Neural crest cell (in vitro differentiated cells): ENCODE results near the gene CYTH1. TPM values are rescaled to one million over a fixed set of nuclear protein-coding genes. Genes with fewer than 3 reads are reported as not detected.

Experiments
- DNase-seq: peaks from one replicate; pipeline ENCODE4 v3.0.0; 2021; ENCODE audit warnings: low read depth, mixed read lengths, low spot score
- H3K27ac Mint-ChIP-seq: one replicate; pipeline ENCODE4 v1.8.0; 2021; ENCODE audit warnings: mild to moderate bottlenecking, mixed read lengths; ENCODE audit not compliant: unreplicated experiment
- H3K27me3 Mint-ChIP-seq: 2 replicates; pipeline ENCODE4 v1.8.0; 2021; ENCODE audit warnings: low read depth, mild to moderate bottlenecking, mixed read lengths
- H3K36me3 Mint-ChIP-seq: 2 replicates; pipeline ENCODE4 v1.8.0; 2021; ENCODE audit warnings: low read depth, mild to moderate bottlenecking, mixed read lengths
- H3K4me1 Mint-ChIP-seq: 2 replicates; pipeline ENCODE4 v1.8.0; 2021; ENCODE audit warnings: mixed read lengths
- H3K4me3 Mint-ChIP-seq: one replicate; pipeline ENCODE4 v1.8.0; 2021; ENCODE audit warnings: mild to moderate bottlenecking, mixed read lengths
- H3K9me3 Mint-ChIP-seq: 2 replicates; pipeline ENCODE4 v1.8.0; 2021; ENCODE audit warnings: mixed read lengths
- total RNA-seq: library from RNA; stranded (reverse); gene quantifications from 2 replicates; pipeline ENCODE4 v1.2.1, GENCODE V29; 2021
- TF ChIP-seq, protein P1 (sequence below): fragments of 200-600 bp; sonication (generic); conservative IDR thresholded peaks from 2 replicates; pipeline ENCODE4 v1.5.0; 2021; ENCODE audit warnings: antibody characterized with exemption, mild to moderate bottlenecking

The CYTH1 gene
- total RNA-seq, 1 donor from 2014 or later: 26.8 TPM

GRCh38 chr17:78650093-78650715 lies 131.9 kb downstream of the CYTH1 start:
- TF ChIP-seq, protein P1, sequence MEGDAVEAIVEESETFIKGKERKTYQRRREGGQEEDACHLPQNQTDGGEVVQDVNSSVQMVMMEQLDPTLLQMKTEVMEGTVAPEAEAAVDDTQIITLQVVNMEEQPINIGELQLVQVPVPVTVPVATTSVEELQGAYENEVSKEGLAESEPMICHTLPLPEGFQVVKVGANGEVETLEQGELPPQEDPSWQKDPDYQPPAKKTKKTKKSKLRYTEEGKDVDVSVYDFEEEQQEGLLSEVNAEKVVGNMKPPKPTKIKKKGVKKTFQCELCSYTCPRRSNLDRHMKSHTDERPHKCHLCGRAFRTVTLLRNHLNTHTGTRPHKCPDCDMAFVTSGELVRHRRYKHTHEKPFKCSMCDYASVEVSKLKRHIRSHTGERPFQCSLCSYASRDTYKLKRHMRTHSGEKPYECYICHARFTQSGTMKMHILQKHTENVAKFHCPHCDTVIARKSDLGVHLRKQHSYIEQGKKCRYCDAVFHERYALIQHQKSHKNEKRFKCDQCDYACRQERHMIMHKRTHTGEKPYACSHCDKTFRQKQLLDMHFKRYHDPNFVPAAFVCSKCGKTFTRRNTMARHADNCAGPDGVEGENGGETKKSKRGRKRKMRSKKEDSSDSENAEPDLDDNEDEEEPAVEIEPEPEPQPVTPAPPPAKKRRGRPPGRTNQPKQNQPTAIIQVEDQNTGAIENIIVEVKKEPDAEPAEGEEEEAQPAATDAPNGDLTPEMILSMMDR: no peak
- no peak for DNase-seq
- no peaks in the 10 kb centered on the region for H3K36me3 Mint-ChIP-seq
- no peak overlapping the region for H3K4me3 Mint-ChIP-seq
- H3K27me3 Mint-ChIP-seq: no peaks in the 10 kb centered on the region
- no peak overlapping the region for H3K27ac Mint-ChIP-seq
- H3K9me3 Mint-ChIP-seq: no peaks in the 10 kb centered on the region
- peaks cover 14% of the 10 kb centered on the region for H3K4me1 Mint-ChIP-seq

DNA sequence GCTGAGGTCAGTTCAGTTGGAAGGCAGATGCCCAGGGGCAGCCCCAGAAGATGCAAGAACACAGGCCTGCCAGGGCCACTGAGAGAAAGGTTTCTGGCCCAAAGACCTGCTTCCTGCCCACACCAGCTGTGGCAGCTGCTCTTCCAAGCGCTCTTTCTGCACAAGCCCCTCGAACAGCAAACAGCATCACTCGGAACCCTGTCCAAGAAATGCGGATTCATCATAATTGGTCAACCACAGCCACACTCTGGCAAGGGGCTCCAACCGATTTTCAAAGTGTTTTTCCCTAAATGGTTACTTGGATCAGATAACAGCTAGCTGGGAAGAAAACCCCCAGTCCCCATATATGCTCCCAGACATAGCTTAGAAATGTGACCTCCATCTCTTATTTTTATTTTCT lies 133.8 kb downstream of the CYTH1 start:
- Mint-ChIP-seq H3K27ac (no peak overlapping the region), H3K9me3 (no peaks in the 10 kb centered on the region)
- TF ChIP-seq, protein P1: no peak

GRCh38 chr17:78647032-78647431 lies 135.0 kb downstream of the CYTH1 start:
- DNase-seq: no peak
- TF ChIP-seq, protein P1: no peak
- H3K27me3 Mint-ChIP-seq: no peaks in the 10 kb centered on the region
- H3K4me1 Mint-ChIP-seq: peaks cover 19% of the 10 kb centered on the region
- no peaks in the 10 kb centered on the region for H3K36me3 Mint-ChIP-seq
- no peak overlapping the region for H3K4me3 Mint-ChIP-seq
- H3K9me3 Mint-ChIP-seq: no peaks in the 10 kb centered on the region
- no peak overlapping the region for H3K27ac Mint-ChIP-seq

More for the DNA sequence above, 133.8 kb downstream of the CYTH1 start:
- Mint-ChIP-seq H3K4me3 (no peak overlapping the region), H3K36me3 (no peaks in the 10 kb centered on the region), H3K4me1 (peaks cover 18% of the 10 kb centered on the region), H3K27me3 (no peaks in the 10 kb centered on the region)
- DNase-seq: no peak

DNA sequence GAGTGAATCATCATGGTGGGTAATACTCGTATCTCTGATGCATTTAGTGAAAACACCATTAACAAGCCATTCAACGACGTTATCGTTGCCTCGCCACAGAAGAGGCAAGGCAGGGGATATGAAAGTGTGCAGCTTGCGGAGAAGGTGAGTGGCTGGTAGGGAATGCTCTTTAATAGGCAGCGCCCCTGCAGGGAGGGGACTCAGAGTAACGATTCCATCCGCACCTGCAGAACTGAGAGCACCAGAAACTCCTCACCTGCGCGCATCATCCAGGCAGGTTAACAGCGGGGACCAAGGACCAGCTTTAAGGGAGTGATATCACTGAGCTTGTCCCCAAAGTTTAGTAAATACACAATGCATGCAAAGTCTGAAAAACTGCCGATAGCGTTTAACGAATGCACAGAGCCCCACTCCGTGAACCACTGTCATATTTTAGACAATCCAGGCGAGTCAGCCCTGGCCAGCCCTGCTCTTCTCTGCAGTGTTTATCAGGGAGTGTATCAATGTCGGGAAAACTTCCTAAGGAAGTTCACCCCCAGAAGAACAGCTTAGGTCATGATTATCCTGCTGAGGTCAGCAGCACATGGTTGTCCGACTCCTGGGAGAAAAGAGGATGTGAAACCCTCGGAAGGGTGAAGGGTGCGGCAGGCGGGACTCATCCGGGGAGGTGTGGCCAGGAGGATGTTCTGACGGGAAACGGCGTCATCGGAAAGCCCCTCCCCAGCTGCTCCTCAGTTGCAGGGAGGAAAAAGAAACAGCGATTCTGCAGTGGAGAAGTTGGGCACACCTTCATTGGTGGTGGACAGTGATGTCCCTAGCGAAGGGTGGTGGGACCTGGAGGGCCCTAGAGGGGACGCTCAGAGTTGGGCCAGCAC lies 136.4 kb downstream of the CYTH1 start:
- H3K27me3 Mint-ChIP-seq: no peaks in the 10 kb centered on the region
- no peak for DNase-seq
- no peak overlapping the region for H3K4me3 Mint-ChIP-seq
- no peaks in the 10 kb centered on the region for H3K9me3 Mint-ChIP-seq
- TF ChIP-seq, protein P1: no peak
- no peak overlapping the region for H3K27ac Mint-ChIP-seq
- H3K4me1 Mint-ChIP-seq: peaks cover 19% of the 10 kb centered on the region
- no peaks in the 10 kb centered on the region for H3K36me3 Mint-ChIP-seq

- peaks cover 19% of the 10 kb centered on the region for H3K4me1 Mint-ChIP-seq
- TF ChIP-seq, protein P1: no peak
- H3K27me3 Mint-ChIP-seq: no peaks in the 10 kb centered on the region
- no peak for DNase-seq
- no peaks in the 10 kb centered on the region for H3K9me3 Mint-ChIP-seq
- H3K36me3 Mint-ChIP-seq: no peaks in the 10 kb centered on the region
- no peak overlapping the region for H3K27ac Mint-ChIP-seq
- H3K4me3 Mint-ChIP-seq: no peak overlapping the region
These were observed 137.1 kb downstream of the CYTH1 start for GRCh38 chr17:78644931-78645351.
